ENCODE data around the gene RPL26.

- TF ChIP-seq CTCF (IDR thresholded peaks at IDR 0.05; ENCODE audit: low read depth, low read length), result no peak
- TF ChIP-seq EZH2phosphoT487 (IDR thresholded peaks at IDR 0.05; ENCODE audit: low read depth), result no peak
These were observed 36.9 kb downstream of the RPL26 start for GRCh38 chr17:8345951-8346665.

Measured in OCI-LY3 (cell line).